Coronary artery (tissue), 2 donors: ENCODE data around the gene MAPT.

Source experiments
- DNase-seq: peaks from one replicate; pipeline ENCODE4 v3.0.0-alpha.2; 2017; ENCODE audit warnings: low spot score
- H3K27ac ChIP-seq, 2 donors: fragments of 200-600 bp; sonication (generic); one replicate each; pipeline ENCODE4 v1.5.1; 2016 to 2019
- H3K4me3 ChIP-seq: fragments of 200-600 bp; sonication (generic); 2 replicates; pipeline ENCODE4 v1.5.1; 2016; ENCODE audit warnings: mild to moderate bottlenecking, moderate library complexity
- CTCF ChIP-seq: fragments of 200-600 bp; sonication (generic); IDR thresholded peaks from one replicate; pipeline ENCODE4 v1.5.1; 2019; ENCODE audit warnings: antibody characterized with exemption

Gene MAPT

DNA sequence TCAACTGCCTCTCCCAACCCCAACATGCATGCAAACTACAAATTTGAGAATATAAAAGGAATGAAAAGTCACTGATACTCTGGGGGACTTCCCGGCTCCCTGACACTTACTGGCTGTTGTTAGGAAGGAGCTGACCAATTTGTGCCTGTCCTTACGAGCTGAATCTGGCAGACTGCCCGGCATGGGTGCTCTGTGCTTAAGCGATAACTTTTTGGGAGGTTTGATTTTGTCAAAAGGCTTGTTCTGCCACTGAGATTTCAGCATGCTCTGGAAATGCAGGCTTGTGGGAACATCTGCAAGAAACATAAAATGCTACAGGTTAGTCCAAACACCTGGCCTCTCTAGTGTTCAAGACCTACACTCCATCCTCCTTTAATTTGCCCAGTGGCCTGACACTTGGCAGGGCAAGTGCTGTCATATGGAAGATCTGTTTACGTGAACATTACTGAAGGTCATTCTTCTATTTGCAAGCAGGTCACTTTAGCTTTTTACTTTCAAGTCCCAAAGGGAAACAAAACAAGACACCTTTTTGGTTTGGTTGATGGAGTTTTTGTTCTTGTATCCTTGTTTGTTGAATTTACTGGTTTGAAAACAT, 145.3 kb downstream of the MAPT start:
- TF ChIP-seq CTCF, result no peak
- Histone ChIP-seq H3K27ac (no peak overlapping the region), H3K4me3 (no peak overlapping the region)
- DNase-seq, result no peak

- TF ChIP-seq CTCF, result no peak
- H3K27ac ChIP-seq, result no peak overlapping the region
- DNase-seq, result no peak
- no peak overlapping the region for H3K4me3 ChIP-seq
Measured at GRCh38 chr17:46042246-46042645, 147.9 kb downstream of the MAPT start.

DNA sequence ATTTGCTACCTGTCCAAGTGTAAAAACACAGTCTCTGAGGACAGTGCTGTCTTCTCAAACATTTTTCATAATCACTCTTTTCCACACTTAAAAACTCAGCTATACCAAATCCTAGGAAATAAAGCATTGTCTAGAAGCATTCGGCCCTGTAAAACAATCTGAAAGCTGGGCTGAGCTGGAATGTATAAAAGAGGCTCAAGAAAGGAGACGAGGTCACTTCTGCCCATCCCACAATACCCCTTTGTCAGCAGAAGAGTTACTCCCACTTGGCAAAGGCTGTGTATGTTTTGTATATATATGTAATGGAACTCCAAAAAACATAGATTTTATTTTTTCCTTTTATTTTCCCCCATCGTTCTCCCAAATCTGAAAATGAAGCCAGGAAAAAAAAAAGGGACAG, 148.6 kb downstream of the MAPT start:
- no peak for TF ChIP-seq CTCF
- DNase-seq, result no peak
- H3K27ac ChIP-seq, result no peak overlapping the region
- H3K4me3 ChIP-seq, result no peak overlapping the region

DNA sequence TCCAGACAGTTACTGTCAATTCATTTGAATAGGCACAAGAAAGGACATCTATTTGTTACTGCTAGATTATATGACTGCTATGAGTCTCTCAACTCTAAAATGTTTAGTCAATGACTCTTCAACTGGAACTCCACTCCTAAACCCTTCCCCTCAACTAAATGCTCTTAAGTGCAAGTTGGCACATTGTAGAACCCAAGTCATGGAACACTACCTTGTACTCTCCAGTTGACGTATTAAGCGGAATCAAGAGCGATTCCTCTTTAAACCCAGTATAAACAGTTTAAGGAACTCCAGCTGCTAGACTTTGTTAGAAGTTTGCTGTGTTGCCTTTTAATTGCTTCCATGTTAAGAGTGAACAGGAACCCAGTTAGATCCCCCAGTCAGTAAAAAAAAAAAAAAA, 149.3 kb downstream of the MAPT start:
- DNase-seq, result no peak
- Histone ChIP-seq H3K4me3 (no peak overlapping the region), H3K27ac (no peak overlapping the region)

GRCh38 chr17:46044286-46044928, 150.1 kb downstream of the MAPT start:
- H3K27ac ChIP-seq, result peak overlapping the region in 1 of 2 donors; percentile 19
- H3K4me3 ChIP-seq, result no peak overlapping the region
- peak; percentile 82 for DNase-seq
- TF ChIP-seq CTCF, result peak; percentile 77

More for the DNA sequence above, 149.3 kb downstream of the MAPT start:
- no peak for TF ChIP-seq CTCF

- no peak for TF ChIP-seq CTCF
- no peak overlapping the region for H3K27ac ChIP-seq
- no peak overlapping the region for H3K4me3 ChIP-seq
- DNase-seq, result no peak
Measured at GRCh38 chr17:46044989-46045388, 150.6 kb downstream of the MAPT start.

- no peak overlapping the region for H3K4me3 ChIP-seq
- no peak overlapping the region for H3K27ac ChIP-seq
- no peak for TF ChIP-seq CTCF
- DNase-seq, result no peak
Measured at GRCh38 chr17:46045639-46046038, 151.3 kb downstream of the MAPT start.
